Heart left ventricle (tissue), 16 donors: ENCODE data around the gene KIF26B. TPM values are rescaled to one million over a fixed set of nuclear protein-coding genes. Genes with fewer than 3 reads are reported as not detected.

ENCODE experiments used
- ATAC-seq, 4 donors: fragments of 200-7000 bp; cut with Tn5 transposase; one replicate each; pipeline ENCODE4 v1.9.1; 2020 to 2022; ENCODE audit warnings: moderate library complexity in 4 of 4, mild to moderate bottlenecking in 3 of 4, moderate number of reproducible peaks in 1 of 4
- DNase-seq, 5 donors: peaks; one replicate each; pipeline ENCODE4 v3.0.0-alpha.2; 2020
- H3K27ac ChIP-seq, 12 donors: fragments of 200-600 bp; sonication (generic) in 4 of 12; one replicate each; pipeline versions ENCODE4 v1.5.0 to v1.8.0; 2016 to 2022; ENCODE audit warnings: mild to moderate bottlenecking in 2 of 12
- H3K27me3 ChIP-seq, 9 donors: fragments of 200-600 bp; sonication (generic) in 2 of 9; one replicate each; pipeline versions ENCODE4 v1.5.1 to v1.8.0; 2016 to 2022; ENCODE audit warnings: mild to moderate bottlenecking in 3 of 9
- H3K36me3 ChIP-seq, 9 donors: fragments of 200-600 bp; sonication (generic) in 2 of 9; one replicate each; pipeline versions ENCODE4 v1.5.0 to v1.8.0; 2018 to 2022; ENCODE audit warnings: mild to moderate bottlenecking in 2 of 9
- H3K4me1 ChIP-seq, 12 donors: fragments of 200-600 bp; sonication (generic) in 4 of 12; one replicate each; pipeline versions ENCODE4 v1.5.0 to v1.8.0; 2016 to 2022; ENCODE audit warnings: mild to moderate bottlenecking in 3 of 12
- H3K4me3 ChIP-seq, 12 donors: fragments of 200-600 bp; sonication (generic) in 4 of 12; one replicate each; pipeline versions ENCODE4 v1.5.0 to v1.8.0; 2017 to 2022; ENCODE audit warnings: mild to moderate bottlenecking in 9 of 12, moderate library complexity in 4 of 12
- H3K9me3 ChIP-seq, 12 donors: fragments of 200-600 bp; sonication (generic) in 4 of 12; one replicate each; pipeline versions ENCODE4 v1.5.0 to v1.8.0; 2016 to 2022; ENCODE audit warnings: mild to moderate bottlenecking in 1 of 12
- CTCF ChIP-seq, 12 donors: fragments of 200-600 bp; sonication (generic) in 4 of 12; IDR thresholded peaks; one replicate each; pipeline versions ENCODE4 v1.5.0 to v1.8.0; 2018 to 2022; ENCODE audit warnings: antibody characterized with exemption in 12 of 12, mild to moderate bottlenecking in 5 of 12
- POLR2A ChIP-seq, 2 donors: fragments of 450-650 bp; IDR thresholded peaks; one replicate each; pipeline ENCODE4 v1.6.1; 2017; ENCODE audit warnings: antibody characterized with exemption in 2 of 2, mild to moderate bottlenecking in 2 of 2, moderate library complexity in 2 of 2
- WGBS, 4 donors: extraction: QIAGEN DNeasy Blood & Tissue Kit in 2 of 4; methylation state at CpG; one replicate each; pipeline versions ENCODE4 v1.1.5 to v1.1.7; 2013 to 2018; 5-methylcytosine and 5-hydroxymethylcytosine counted together
- intact Hi-C, 10 donors: fragments of 100-400 bp; cut with DNase I; formaldehyde crosslinking; loops; one replicate each; pipeline versions ENCODE4 v1.11.1 to v1.14.2; 2022
- polyA plus RNA-seq, 2 donors: library from polyadenylated mRNA; stranded (reverse); fragments of 200-250 nt; gene quantifications; one replicate each; pipeline ENCODE4 v1.2.3, GENCODE V29; 2013
- total RNA-seq, 9 donors: library from RNA; depleted of rRNA in 2 of 9; stranded (reverse); fragments of >200 nt in 2 of 9; fragmentation: NEBNext Ultra II Directional in 3 of 9; extraction: Animal tissue kit (Norgen Biotek cat#: 25700) in 3 of 9; gene quantifications; one replicate each; pipeline versions ENCODE4 v1.1.0 to v1.2.4, GENCODE V29; 2016 to 2023
- donor health status: ischemic (EF 13 %, LVEDD 7.1; RV severe dilation, severe dysfunction).
- donor health status: healthy with polysubstance abuse.
- donor health status: DM: no; HTN: yes; CAD: no.
- donor health status: DM: no; HTN: no; CAD: no.
- donor health status: ischemic (EF 25% LVEDD 6.9; RV normal size, moderate dysfunction).
- donor health status: ischemic (EF 25% LVEDD 5.7; RV mildly dilated, moderate dysfunction).
- donor health status: healthy.
- donor health status: DM: yes; HTN: yes; CAD: no.
- donor health status: ischemic (EF 35%, LVEDD 5.7; RV mildly dilated, moderate dysfunction).
- donor health status: nonischemic (EF 11% LVEDD 7.7; RV severe dilation, severe dysfunction).
- donor health status: DM: yes; HTN: yes; CAD: no.
- donor health status: PGD.
- donor health status: ischemic (EF 29% LVEDD 5.4; RV normal size, mild dysfunction).
- donor health status: nonischemic (EF 23%, LVEDD 6.1; RV moderate dilation, normal function).

KIF26B gene
- total and polyA plus RNA-seq, 11 donors: 1.2 to 7.0 (median 2.3) TPM

- peaks cover 0 to 5% (median 0%) of the 10 kb centered on the region in 12 donors for H3K9me3 ChIP-seq
- H3K4me1 ChIP-seq: peaks cover 0 to 3% (median 0%) of the 10 kb centered on the region in 12 donors
- intact Hi-C loops: no loop called here
- no peak overlapping the region for H3K4me3 ChIP-seq
- WGBS, 4 donors: 90 to 95% (median 93%) methylated on average over 5 of the region's 5 CpGs
- no peak for DNase-seq
- ATAC-seq: no peak
- H3K27me3 ChIP-seq: peaks cover 0 to 13% (median 0%) of the 10 kb centered on the region in 9 donors
- no peaks in the 10 kb centered on the region for H3K36me3 ChIP-seq
- no peak overlapping the region for H3K27ac ChIP-seq
- TF ChIP-seq CTCF (IDR thresholded peaks at IDR 0.05): no peak
- TF ChIP-seq POLR2A (IDR thresholded peaks at IDR 0.05): no peak
Observed at GRCh38 chr1:245444945-245445344, 290.2 kb downstream of the KIF26B start.

GRCh38 chr1:245448531-245448930, 293.7 kb downstream of the KIF26B start:
- Histone ChIP-seq H3K36me3 (no peaks in the 10 kb centered on the region), H3K27ac (no peak overlapping the region), H3K27me3 (peaks cover 0 to 3% (median 0%) of the 10 kb centered on the region in 9 donors), H3K4me3 (no peak overlapping the region), H3K4me1 (no peaks in the 10 kb centered on the region), H3K9me3 (peaks cover 0 to 5% (median 0%) of the 10 kb centered on the region in 12 donors)
- ATAC-seq: no peak
- no peak for TF ChIP-seq CTCF (IDR thresholded peaks at IDR 0.05)
- 84 to 100% (median 93%) methylated on average over 1 of the region's 1 CpG for WGBS, 4 donors
- intact Hi-C loops: no loop called here
- DNase-seq: no peak

- Histone ChIP-seq H3K9me3 (peaks cover 0 to 5% (median 0%) of the 10 kb centered on the region in 12 donors), H3K36me3 (no peaks in the 10 kb centered on the region), H3K27me3 (peaks cover 0 to 3% (median 0%) of the 10 kb centered on the region in 9 donors), H3K27ac (no peak overlapping the region), H3K4me3 (no peak overlapping the region), H3K4me1 (no peaks in the 10 kb centered on the region)
- 71 to 77% (median 73%) methylated on average over 8 of the region's 8 CpGs for WGBS, 4 donors
- TF ChIP-seq POLR2A (IDR thresholded peaks at IDR 0.05): no peak
- no peak for TF ChIP-seq CTCF (IDR thresholded peaks at IDR 0.05)
- ATAC-seq: no peak
- intact Hi-C loops: no loop called here
- no peak for DNase-seq
Observed at GRCh38 chr1:245448975-245449431, 294.2 kb downstream of the KIF26B start.

- ATAC-seq (no peak), DNase-seq (no peak)
- no peaks in the 10 kb centered on the region for H3K36me3 ChIP-seq
- TF ChIP-seq CTCF (IDR thresholded peaks at IDR 0.05) (no peak), POLR2A (IDR thresholded peaks at IDR 0.05) (no peak)
- no peak overlapping the region for H3K4me3 ChIP-seq
- no peak overlapping the region for H3K27ac ChIP-seq
- H3K4me1 ChIP-seq: peaks cover 0 to 4% (median 0%) of the 10 kb centered on the region in 12 donors
- 67 to 89% (median 80%) methylated on average over 4 of the region's 4 CpGs for WGBS, 4 donors
- H3K27me3 ChIP-seq: peaks cover 0 to 3% (median 0%) of the 10 kb centered on the region in 9 donors
- intact Hi-C loops: no loop called here
- H3K9me3 ChIP-seq: no peaks in the 10 kb centered on the region
Observed at GRCh38 chr1:245453541-245453940, 298.8 kb downstream of the KIF26B start.
